GM21381 (cell line): ENCODE measurements around the gene GRIK4.
"Not testable (repeated sequence)": the region's sequence is repeated elsewhere in the genome, so short reads cannot be mapped to it uniquely, and the experiment has no call there.

Experiments used
- ATAC-seq: cut with Tn5 transposase; IDR thresholded peaks from one replicate; pipeline ENCODE4 v1.9.1; 2021; ENCODE audit warnings: mild to moderate bottlenecking, moderate library complexity; ENCODE audit not compliant: unreplicated experiment

Gene GRIK4

DNA sequence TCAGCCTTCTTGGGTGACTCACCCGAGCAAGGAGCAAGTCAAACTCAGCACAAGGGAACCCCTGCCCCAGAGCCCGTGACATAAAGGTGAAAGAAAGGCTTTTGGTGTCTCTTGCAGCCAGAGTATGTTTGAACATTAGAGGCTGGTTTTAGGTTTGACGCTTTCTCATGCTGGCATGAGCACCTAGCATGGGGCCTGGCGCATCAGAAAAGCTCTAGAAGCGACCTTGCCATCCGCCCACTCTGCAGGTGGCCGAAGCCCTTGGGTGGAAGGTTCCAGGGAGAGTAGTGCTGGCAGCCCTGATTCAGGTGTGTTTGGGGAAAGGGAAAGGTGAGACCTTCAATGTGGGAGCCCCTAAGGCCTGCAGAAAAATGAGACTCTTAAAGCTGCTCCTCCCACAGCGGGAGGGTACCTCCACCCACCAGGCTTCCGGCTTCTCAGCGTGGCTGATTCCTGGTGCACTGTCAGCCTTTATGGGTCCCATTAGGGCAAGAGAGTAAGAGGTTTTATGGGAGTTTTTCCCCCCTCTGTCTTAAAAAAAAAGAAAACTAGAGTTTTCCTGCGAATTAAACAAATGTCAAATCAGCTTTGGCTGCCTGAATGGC is 88.4 kb downstream of the GRIK4 start:
- no peak for ATAC-seq

DNA sequence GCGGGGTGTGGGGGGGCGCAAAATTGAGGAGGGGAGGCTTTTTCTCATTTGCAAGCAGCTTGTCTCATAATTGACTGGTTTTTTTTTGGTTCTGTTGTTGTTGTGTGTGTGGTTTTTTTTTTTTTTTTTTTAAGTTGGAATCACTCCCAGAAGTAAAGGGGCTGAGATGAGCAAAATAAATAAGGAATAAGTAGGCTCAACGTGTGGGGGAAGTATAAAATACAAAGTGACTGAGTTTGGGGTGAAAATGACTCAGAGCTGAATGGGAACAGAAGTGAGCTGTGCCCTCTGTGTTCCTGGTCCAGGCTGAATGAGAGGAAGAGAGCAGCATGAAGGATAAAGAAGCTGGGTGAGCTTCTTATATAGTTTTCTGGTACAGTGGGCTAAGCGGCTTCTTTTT is 90.0 kb downstream of the GRIK4 start:
- ATAC-seq = no peak

GRCh38 chr11:120603071-120603470 is 91.5 kb downstream of the GRIK4 start:
- ATAC-seq = no peak

- ATAC-seq = no peak
Measured at GRCh38 chr11:120605469-120605868, 93.9 kb downstream of the GRIK4 start.

GRCh38 chr11:120606211-120607010 is 94.9 kb downstream of the GRIK4 start:
- ATAC-seq = no peak

GRCh38 chr11:120608061-120608460 is 96.5 kb downstream of the GRIK4 start:
- no peak for ATAC-seq

DNA sequence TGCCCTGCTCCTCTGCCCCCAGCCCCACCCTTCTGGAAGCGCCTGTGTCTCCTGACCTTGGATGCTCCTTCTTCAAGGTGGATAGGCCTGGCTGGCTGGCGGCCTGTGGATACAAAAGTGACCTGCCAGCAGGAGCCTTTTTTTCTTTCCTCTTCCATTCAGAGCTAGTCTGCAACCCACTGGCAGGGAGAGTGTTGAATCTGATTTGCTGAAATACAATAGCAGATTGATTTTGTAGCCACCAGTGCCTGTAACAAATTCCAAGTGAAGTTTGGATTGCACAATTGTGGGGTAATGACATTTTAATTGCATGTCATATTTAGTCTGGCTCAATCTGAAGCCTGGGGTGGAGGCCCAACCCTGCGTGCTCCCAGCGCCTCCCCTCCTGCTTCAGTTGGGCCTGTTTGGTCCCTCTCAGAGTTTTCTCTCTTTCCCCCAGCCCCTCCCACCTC is 97.2 kb downstream of the GRIK4 start:
- no peak for ATAC-seq

DNA sequence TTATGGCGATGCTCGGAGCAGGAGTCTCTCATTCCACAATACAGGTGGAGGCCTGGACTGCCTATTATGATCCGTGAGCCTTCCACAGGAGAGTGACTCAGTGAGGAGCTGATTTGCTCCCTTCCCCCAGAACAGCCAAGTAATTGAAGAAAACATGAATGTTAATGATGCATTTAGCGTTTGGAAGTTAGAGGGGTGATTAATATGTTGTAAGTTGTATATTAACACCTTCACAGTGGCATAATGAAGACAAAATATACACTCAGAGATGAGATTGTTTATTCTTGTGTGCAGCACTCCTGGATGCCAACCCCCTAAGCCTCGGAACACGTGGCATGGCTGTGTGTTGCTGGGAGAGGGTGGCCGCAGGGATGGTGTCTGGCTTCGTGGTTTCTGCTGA is 98.6 kb downstream of the GRIK4 start:
- ATAC-seq = no peak

GRCh38 chr11:120611581-120611980 is 100.0 kb downstream of the GRIK4 start:
- no peak for ATAC-seq

- peak; percentile 86 for ATAC-seq
Measured at GRCh38 chr11:120612513-120613263, 101.1 kb downstream of the GRIK4 start.

- ATAC-seq = peak; percentile 72
Measured at GRCh38 chr11:120613264-120614226, 102.0 kb downstream of the GRIK4 start.

DNA sequence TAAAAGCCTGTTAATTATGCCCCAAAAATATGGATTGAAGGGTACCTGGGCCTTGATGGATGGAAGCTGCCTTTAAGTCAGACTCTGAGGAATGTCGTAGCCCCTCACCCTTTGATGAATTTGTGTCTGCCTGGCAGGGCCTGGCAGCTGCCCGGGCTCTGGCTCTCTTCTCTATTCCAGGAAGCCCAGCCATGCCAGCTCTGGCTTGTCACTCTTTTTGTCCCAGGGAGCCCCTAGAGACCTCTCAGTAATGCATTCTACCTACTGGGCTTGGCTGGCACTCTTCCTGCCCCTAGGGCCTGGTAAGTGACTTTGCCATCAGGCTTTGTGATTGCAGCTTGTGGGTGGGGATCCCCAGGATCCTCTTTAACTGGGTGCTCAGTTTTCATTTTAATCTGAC is 103.8 kb downstream of the GRIK4 start:
- ATAC-seq = no peak

- no peak for ATAC-seq
Measured at GRCh38 chr11:120618399-120618798, 106.9 kb downstream of the GRIK4 start.

DNA sequence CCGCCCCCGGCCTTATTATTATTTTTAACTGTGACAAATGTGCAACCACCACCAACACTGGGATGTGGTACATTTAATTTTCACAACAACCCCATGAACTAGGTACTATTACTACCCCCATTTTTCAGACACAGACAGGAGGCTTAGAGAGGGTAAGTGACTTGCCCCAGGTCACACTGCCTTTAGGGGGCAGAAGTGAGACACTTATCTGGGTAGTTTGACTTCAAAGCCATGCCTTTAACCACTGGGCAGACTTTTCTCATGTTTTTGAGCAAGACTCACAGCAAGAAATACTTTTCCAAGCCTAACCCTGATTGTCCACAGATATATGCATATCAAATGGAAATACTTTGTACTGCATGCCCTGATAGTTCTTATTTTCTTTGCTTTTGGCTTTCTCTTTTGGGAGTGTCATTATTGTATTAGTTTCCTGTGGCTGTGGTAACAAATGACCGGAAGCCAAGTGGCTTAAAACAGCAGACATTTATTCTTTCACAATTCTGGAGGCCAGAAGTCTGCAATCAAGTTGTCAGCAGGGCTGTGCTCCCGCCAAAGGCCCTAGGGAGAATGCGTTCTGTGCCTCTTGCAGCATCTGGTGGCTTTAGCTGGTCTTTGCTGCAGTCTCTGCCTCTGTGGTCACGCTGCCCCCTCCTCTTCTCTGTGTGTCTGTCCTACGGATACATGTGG is 110.8 kb downstream of the GRIK4 start:
- no peak for ATAC-seq

GRCh38 chr11:120624992-120625391 is 113.4 kb downstream of the GRIK4 start:
- not testable (repeated sequence) for ATAC-seq

GRCh38 chr11:120625565-120625964 is 114.0 kb downstream of the GRIK4 start:
- ATAC-seq = no peak

- no peak for ATAC-seq
Measured at GRCh38 chr11:120626791-120627190, 115.2 kb downstream of the GRIK4 start.

GRCh38 chr11:120627327-120628163 is 116.0 kb downstream of the GRIK4 start:
- ATAC-seq = no peak

DNA sequence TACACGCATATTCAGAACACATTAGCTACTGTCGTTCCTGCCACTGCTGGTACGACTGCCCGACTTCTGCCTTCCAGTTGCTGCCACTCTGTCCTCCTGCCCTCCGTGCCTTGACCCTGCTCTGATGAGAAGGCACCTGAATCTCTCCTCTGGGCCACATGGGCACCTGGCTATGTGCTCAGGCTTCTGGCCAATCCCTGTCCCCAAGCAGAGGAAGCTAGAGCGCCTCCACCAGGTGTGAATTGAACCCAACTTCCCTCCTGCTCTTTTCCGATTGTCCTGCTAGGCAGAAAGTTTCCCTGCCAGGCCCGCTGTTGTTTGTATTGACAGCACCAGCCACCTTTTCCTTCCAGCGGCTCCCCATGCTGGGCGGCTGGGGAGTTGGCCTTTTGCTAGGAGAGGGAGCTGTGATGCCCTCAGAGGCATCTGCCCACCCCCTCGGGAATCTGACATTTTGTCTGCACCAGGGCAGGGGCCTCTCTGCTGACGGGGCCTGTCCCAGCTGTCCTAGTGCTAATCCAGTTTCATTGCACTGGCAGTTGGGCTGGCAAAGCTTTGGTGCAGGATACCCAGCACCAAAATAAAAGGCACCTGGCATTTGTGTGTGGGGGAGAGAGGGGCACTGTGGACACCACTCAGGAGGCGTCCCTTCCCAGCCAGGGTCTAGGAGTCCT is 118.0 kb downstream of the GRIK4 start:
- ATAC-seq = no peak
